Left ventricle myocardium inferior (tissue), 1 donor: Measurements from ENCODE around the gene SNTB2. TPM values are rescaled to one million over a fixed set of nuclear protein-coding genes. Genes with fewer than 3 reads are reported as not detected.

Experiments used
- DNase-seq: peaks from one replicate; pipeline ENCODE4 v3.0.0-alpha.2; 2020
- H3K27ac ChIP-seq: fragments of 200-600 bp; replicated peaks from 2 replicates; pipeline ENCODE4 v1.8.0; 2021
- H3K27me3 ChIP-seq: fragments of 200-600 bp; 2 replicates; pipeline ENCODE4 v1.8.0; 2021; ENCODE audit warnings: low read depth
- H3K36me3 ChIP-seq: fragments of 200-600 bp; 2 replicates; pipeline ENCODE4 v1.8.0; 2021
- H3K4me1 ChIP-seq: fragments of 200-600 bp; 2 replicates; pipeline ENCODE4 v1.8.0; 2021
- H3K4me3 ChIP-seq: fragments of 200-600 bp; 2 replicates; pipeline ENCODE4 v1.8.0; 2021; ENCODE audit warnings: mild to moderate bottlenecking, moderate library complexity
- H3K9me3 ChIP-seq: fragments of 200-600 bp; replicated peaks from 2 replicates; pipeline ENCODE4 v1.8.0; 2021
- CTCF ChIP-seq: fragments of 200-600 bp; IDR thresholded peaks from 2 replicates; pipeline ENCODE4 v1.8.0; 2021; ENCODE audit warnings: antibody characterized with exemption, mild to moderate bottlenecking, borderline replicate concordance
- intact Hi-C: fragments of 100-400 bp; cut with micrococcal nuclease; formaldehyde crosslinking; loops from one replicate; pipeline ENCODE4 v1.11.0; 2022
- total RNA-seq: library from RNA; stranded (reverse); fragmentation: NEBNext Ultra II Directional; extraction: Animal tissue kit (Norgen Biotek cat#: 25700); gene quantifications from one replicate; pipeline ENCODE4 v1.2.1, GENCODE V29; 2021
- donor health status: DM: no; HTN: yes; CAD: no; lungs with severe emphysema.

Gene SNTB2
- total RNA-seq, 1 donor from 2014 or later, result 10.2 TPM

GRCh38 chr16:69321080-69321479 is 134.1 kb downstream of the SNTB2 start:
- Histone ChIP-seq H3K4me1 (peaks cover 19% of the 10 kb centered on the region), H3K36me3 (peaks cover 99% of the 10 kb centered on the region), H3K27me3 (no peaks in the 10 kb centered on the region), H3K9me3 (no peaks in the 10 kb centered on the region), H3K27ac (no peak overlapping the region), H3K4me3 (no peak overlapping the region)
- intact Hi-C loops, result no loop called here
- no peak for TF ChIP-seq CTCF
- DNase-seq, result no peak

DNA sequence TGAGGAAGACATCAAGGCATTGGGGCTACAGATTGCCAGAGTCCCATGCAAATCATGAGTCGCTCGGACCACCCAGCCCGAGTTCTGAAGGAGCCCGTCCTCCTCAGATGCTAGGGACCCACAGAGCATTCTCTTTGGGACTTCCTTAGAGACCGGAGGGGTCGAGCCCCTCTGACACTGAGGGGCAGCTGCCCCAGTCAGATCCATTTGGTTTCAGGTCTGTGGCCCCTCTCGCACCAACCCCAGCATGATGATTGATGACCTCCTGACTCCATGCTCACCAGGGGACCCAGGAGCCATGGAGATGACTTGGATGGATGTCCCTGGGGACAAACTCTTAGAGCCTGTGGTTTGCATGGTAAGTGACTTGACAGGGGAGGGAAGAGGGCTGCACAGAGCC is 135.4 kb downstream of the SNTB2 start:
- Histone ChIP-seq H3K27ac (no peak overlapping the region), H3K9me3 (no peaks in the 10 kb centered on the region), H3K27me3 (no peaks in the 10 kb centered on the region), H3K4me3 (no peak overlapping the region), H3K4me1 (peaks cover 32% of the 10 kb centered on the region), H3K36me3 (peaks cover 87% of the 10 kb centered on the region)
- DNase-seq, result no peak
- intact Hi-C loops, result no loop called here
- no peak for TF ChIP-seq CTCF

DNA sequence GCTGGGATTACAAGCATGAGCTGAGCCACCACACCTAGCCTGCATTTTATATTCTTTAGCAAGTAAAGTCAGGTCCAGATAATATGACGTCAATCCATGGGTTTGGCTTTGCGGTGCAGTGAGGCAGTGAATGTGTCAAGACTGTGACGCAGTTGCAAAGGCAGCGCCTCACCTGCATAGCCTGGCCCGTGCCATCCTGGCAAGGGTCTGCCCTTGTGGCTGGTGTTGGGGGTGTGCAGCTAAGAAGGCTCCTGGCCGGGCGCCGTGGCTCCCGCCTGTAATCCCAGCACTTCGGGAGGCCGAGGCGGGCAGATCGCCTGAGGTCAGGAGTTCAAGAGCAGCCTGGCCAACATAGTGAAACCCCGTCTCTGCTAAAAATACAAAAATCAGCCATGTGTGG is 136.5 kb downstream of the SNTB2 start:
- no peak for TF ChIP-seq CTCF
- H3K36me3 ChIP-seq, result peaks cover 88% of the 10 kb centered on the region
- no peak overlapping the region for H3K4me3 ChIP-seq
- intact Hi-C loops, result no loop called here
- H3K27me3 ChIP-seq, result no peaks in the 10 kb centered on the region
- no peak for DNase-seq
- no peaks in the 10 kb centered on the region for H3K9me3 ChIP-seq
- no peak overlapping the region for H3K27ac ChIP-seq
- H3K4me1 ChIP-seq, result peaks cover 41% of the 10 kb centered on the region

DNA sequence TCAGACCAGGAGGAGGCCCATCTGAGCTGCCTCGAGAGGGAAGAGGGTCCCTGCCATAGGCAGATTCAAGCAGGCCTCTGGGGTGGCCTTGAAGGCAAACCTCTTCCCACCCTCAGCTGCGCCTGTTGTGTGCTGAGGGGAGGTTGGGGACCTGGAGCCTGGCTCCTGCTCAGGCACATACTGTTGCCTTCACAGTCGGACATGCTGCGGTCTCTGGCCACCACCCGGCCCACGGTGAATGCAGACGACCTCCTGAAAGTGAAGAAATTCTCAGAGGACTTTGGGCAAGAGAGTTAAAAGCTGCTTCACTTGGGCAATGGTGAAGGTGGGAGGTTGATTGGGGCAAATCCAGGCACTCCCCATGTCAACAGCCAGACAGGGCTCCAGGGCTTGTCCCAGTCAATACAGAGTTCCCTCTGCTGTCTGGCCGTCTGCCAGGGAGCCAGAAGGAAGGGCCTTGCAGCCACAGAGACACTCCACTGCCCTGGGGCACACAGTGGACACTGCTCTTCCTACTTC is 137.1 kb downstream of the SNTB2 start:
- Histone ChIP-seq H3K36me3 (peaks cover 87% of the 10 kb centered on the region), H3K4me1 (peaks cover 48% of the 10 kb centered on the region), H3K9me3 (no peaks in the 10 kb centered on the region), H3K4me3 (no peak overlapping the region), H3K27me3 (no peaks in the 10 kb centered on the region), H3K27ac (no peak overlapping the region)
- peak; percentile 62 for DNase-seq
- intact Hi-C loops, result no loop called here
- TF ChIP-seq CTCF, result no peak

DNA sequence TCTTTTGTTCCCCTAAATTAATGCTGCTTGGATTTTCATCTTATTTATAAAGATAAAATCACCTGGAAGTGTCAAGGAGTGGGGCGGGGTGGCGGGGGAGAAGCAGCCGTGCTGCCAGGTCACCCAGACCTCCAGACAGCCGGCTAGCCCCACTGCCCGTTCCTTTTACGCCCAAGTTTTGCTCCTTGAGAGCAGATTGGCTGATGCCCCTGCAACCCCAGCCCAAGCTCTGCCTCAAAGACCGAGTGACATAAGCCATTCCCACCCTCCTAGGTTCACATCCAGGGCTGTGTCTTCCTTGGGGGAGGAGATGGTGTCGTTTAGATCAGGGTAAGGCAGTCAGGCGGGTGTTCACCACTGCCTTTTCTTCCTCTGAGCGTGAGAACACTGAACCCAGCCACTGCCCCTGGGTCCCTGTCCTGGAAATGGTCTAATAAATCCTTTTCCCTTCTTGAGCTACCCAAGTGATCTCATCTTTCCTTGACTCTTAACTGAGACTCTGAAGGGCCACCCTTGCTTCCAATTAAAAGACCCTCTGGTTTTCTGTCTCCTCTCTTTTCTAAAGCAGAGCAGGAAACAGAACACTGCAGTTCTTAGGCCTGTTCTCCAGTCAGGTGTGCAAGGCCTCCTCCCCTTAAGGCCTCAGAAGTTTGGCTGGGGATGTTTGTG is 137.8 kb downstream of the SNTB2 start:
- H3K4me3 ChIP-seq, result no peak overlapping the region
- DNase-seq, result no peak
- no peaks in the 10 kb centered on the region for H3K27me3 ChIP-seq
- H3K9me3 ChIP-seq, result no peaks in the 10 kb centered on the region
- TF ChIP-seq CTCF, result no peak
- peaks cover 80% of the 10 kb centered on the region for H3K36me3 ChIP-seq
- H3K27ac ChIP-seq, result no peak overlapping the region
- peaks cover 54% of the 10 kb centered on the region for H3K4me1 ChIP-seq
- intact Hi-C loops, result no loop called here
